ENCODE data around the gene GJA3.
A peak's percentile ranks its signal among the peaks of the same experiment; 100 is the strongest.

The GJA3 gene

GRCh38 chr13:20160306-20161274 lies at the start of gene GJA3:
Gene GJA3 (minus strand): TSS chr13:20161052. CDS start chr13:20143288, 17,764 bp downstream.
- peak; percentile 3 for DNase-seq

DNA sequence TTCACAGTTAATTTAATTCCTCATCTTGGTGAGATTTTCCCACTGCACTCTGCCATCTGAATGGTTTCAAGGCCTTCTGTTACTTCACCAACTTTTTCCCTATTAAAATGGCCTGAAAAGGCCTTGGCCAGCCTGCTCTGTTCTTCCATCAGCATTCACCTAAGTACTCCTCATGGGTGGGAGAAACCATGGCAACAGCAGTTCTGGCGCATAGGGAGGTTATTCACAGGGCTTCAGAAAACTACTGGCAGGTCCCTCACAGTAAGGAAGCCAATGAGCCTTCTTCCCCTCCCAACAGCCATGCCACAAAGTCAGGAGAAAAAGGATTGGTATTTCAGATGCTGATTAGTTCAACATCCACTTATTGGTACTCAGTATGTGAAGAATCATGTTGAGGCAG lies 49.1 kb upstream of the GJA3 start:
- DNase-seq: no peak

GRCh38 chr13:20206698-20207235 lies 45.9 kb upstream of the GJA3 start:
- no peak for DNase-seq

DNA sequence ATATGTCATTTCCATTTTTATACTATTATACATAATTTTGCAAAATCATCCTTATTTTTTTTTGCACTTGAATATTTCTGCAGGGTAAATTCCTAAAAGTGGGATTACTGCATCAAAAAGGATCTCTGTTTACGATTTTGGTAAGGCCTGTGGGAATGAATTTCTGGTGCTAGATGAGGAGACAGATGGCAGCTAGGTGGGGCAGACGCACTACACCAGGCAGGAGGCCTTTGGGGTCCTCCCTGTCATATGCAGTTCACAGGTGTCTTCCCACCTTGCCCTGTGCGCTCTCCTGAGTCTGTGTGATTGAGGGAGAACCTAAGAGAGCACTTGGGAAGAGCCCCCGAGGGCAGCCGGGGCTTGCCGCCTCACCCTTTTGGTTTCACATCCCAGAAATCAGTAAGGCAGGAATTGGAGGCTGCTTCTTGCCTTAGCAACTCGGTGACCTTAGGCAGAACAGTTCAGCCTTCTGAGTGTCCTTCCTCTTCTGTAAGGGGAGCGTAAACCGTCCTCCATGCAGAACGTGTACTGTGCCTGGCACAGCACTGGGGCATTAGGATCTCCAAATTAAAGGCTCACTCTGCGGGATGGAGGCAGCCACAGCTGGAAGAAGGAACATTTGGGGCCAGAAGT lies 45.3 kb upstream of the GJA3 start:
- DNase-seq: no peak

- no peak for DNase-seq
These were observed 37.9 kb upstream of the GJA3 start for GRCh38 chr13:20198781-20199180.

GRCh38 chr13:20197361-20197834 lies 36.5 kb upstream of the GJA3 start:
- peak; percentile 43 for DNase-seq

- DNase-seq: no peak
These were observed 34.9 kb upstream of the GJA3 start for GRCh38 chr13:20195801-20196200.

GRCh38 chr13:20193907-20194631 lies 33.2 kb upstream of the GJA3 start:
- DNase-seq: peak; percentile 25

DNA sequence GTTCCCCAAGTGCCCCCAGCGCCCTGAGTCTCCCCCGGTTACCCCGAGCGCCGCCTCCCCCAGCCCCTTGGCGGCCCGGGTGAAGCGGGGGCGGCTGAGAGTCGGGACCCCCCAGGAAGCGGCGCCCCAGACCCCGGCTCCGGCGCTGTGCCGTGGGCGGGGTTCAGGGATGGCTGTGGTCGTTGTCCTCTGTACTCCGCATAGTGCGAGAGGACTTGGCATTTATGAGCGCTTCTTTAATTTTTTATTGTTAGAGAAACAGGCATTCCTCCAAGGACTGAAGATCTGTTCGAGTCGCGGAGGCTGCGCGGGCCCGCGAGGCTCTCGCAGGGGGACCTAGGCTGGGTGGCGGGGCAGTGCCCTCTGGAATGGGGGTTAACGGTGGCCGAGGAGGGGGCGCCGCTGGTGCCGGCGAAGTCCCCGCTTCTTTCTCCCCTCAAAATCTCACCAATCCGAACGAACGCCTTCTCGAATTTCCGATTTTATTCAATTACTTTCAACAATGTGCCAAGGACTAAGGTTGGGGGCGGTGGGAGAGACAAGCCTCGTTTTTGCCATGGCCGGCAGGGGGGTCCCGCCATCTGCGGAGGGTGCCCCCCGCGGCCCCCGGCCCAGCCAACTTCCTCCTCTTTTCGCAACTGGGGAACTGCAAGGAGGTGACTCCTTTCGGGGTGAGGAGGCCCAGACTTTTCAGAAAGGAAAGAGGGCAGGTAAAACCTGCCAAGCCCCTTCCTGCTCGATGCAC lies 32.5 kb upstream of the GJA3 start:
- DNase-seq: no peak

GRCh38 chr13:20192836-20193161 lies 31.9 kb upstream of the GJA3 start, which contains the start of gene GJB2:
Gene GJB2 (minus strand): TSS chr13:20192938. CDS start chr13:20189581, 3,357 bp downstream.
- peak; percentile 41 for DNase-seq

GRCh38 chr13:20192158-20192835 lies 31.4 kb upstream of the GJA3 start:
- peak; percentile 50 for DNase-seq

GRCh38 chr13:20191311-20192157 lies 30.7 kb upstream of the GJA3 start:
- peak; percentile 81 for DNase-seq

- DNase-seq: no peak
These were observed 29.8 kb upstream of the GJA3 start for GRCh38 chr13:20190481-20191310.

- DNase-seq: no peak
These were observed 29.2 kb upstream of the GJA3 start for GRCh38 chr13:20190076-20190475.

GRCh38 chr13:20188667-20189553 lies 28.1 kb upstream of the GJA3 start:
- no peak for DNase-seq

DNA sequence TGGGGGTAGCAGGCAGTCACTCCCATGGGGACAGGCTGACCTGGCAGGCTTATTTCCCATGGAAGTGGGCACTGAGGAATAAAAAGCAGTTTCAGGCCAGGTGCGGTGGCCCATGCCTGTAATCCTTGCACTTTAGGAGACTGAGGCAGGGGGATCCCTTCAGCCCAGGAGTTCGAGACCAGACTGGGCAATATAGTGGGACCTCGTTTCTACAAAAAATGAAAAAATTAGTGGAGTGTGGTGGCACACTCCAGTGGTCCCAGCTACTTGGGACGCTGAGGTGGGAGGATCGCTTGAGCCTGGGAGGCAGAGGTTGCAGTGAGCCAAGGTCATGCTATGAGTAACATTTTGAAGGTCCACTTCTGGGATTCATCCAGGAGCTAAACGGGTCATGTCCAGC lies 25.9 kb upstream of the GJA3 start:
- no peak for DNase-seq

DNA sequence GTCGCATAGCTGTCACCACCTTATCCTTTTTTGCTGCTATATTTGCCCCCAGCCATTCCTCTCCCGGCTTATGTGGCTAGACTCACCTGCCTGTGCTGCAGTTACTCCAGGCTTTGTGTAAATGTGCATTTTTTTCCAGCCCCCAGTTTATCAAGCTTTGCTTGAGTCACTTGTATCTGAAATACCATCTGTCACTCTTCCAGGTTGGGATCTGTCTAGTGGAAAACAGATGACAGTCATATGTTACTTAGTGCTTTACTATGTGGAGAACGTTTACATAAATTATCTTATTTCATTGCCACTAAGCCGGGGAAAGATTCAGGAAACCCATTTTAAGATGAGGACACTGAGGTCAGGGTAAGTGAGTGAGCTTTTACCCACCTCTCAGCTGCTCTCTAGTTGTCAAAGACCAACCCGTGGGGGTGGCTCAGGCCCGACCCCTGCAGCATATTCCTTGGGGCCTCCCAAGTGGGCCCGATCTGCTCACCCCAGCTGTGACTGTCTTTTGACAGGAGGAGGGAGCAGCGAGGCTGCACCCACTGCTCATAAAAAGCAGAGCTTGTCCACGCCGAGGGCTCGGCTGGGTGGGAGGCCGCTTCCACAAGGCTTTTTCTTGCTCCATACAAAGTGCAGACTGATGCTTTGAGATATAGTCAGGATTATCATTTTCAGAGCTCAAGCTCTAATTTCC lies 24.7 kb upstream of the GJA3 start:
- no peak for DNase-seq

DNA sequence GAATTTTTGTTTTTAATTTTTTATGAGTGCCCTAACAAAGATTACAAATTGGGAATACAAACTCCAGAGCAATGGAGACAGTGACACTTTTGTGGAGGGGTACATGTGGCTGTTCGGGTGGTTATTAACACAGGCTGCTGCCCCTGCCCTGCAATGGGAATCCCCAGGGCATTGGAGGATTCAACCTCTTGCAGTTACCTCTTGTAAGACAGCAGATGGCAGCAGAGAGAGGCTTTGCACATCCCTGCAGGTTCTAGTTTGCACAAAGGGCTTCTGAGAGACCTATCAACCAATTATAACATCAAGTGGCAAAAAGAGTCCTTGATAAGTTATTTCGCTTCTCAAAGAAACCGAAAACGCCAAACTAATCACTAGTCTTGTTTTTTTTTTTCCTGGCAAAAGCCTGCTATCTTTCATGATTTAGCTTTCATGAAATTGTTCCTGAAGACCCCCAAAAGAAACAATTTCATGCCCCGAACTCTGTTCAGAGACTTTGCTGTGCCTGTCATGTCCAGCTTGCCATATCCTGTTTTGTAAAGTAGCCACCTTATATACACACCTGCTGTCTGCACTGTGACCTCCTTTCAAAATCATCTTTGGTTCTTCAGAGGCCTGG lies 21.5 kb upstream of the GJA3 start:
- DNase-seq: peak; percentile 60

Measured in RPMI8226 (cell line).